Upper lobe of right lung (tissue), 1 donor: Measurements from ENCODE around the gene CCNY. TPM values are rescaled to one million over a fixed set of nuclear protein-coding genes. Genes with fewer than 3 reads are reported as not detected.

Source experiments
- ATAC-seq: fragments of 200-7000 bp; cut with Tn5 transposase; one replicate; pipeline ENCODE4 v1.9.1; 2020; ENCODE audit warnings: mild to moderate bottlenecking, moderate library complexity
- DNase-seq: peaks from one replicate; pipeline ENCODE4 v3.0.0-alpha.2; 2020
- H3K27ac ChIP-seq: fragments of 200-600 bp; one replicate; pipeline ENCODE4 v1.8.0; 2022
- H3K27me3 ChIP-seq: fragments of 200-600 bp; one replicate; pipeline ENCODE4 v1.8.0; 2022; ENCODE audit warnings: mild to moderate bottlenecking
- H3K36me3 ChIP-seq: fragments of 200-600 bp; one replicate; pipeline ENCODE4 v1.8.0; 2022
- H3K4me1 ChIP-seq: fragments of 200-600 bp; one replicate; pipeline ENCODE4 v1.8.0; 2022
- H3K4me3 ChIP-seq: fragments of 200-600 bp; one replicate; pipeline ENCODE4 v1.8.0; 2022; ENCODE audit warnings: mild to moderate bottlenecking
- H3K9me3 ChIP-seq: fragments of 200-600 bp; one replicate; pipeline ENCODE4 v1.8.0; 2022
- CTCF ChIP-seq: fragments of 200-600 bp; IDR thresholded peaks from one replicate; pipeline ENCODE4 v1.8.0; 2022; ENCODE audit warnings: antibody characterized with exemption
- intact Hi-C: fragments of 100-400 bp; cut with DNase I; formaldehyde crosslinking; loops from one replicate; pipeline ENCODE4 v1.11.0; 2022
- total RNA-seq: library from RNA; stranded (reverse); fragmentation: NEBNext Ultra II Directional; extraction: Animal tissue kit (Norgen Biotek cat#: 25700); gene quantifications from one replicate; pipeline ENCODE4 v1.2.1, GENCODE V29; 2021
- donor health status: DM: no; HTN: yes; CAD: no; lungs with severe emphysema.

The CCNY gene
- total RNA-seq, 1 donor from 2014 or later: 85.4 TPM

GRCh38 chr10:35409094-35409582 is 72.8 kb downstream of the CCNY start:
- H3K27ac ChIP-seq: no peak overlapping the region
- intact Hi-C loops: no loop called here
- no peak overlapping the region for H3K4me3 ChIP-seq
- no peak for DNase-seq
- H3K36me3 ChIP-seq: no peaks in the 10 kb centered on the region
- H3K9me3 ChIP-seq: no peaks in the 10 kb centered on the region
- peak; percentile 90 for ATAC-seq
- H3K27me3 ChIP-seq: no peaks in the 10 kb centered on the region
- no peak for TF ChIP-seq CTCF
- peaks cover 44% of the 10 kb centered on the region for H3K4me1 ChIP-seq

DNA sequence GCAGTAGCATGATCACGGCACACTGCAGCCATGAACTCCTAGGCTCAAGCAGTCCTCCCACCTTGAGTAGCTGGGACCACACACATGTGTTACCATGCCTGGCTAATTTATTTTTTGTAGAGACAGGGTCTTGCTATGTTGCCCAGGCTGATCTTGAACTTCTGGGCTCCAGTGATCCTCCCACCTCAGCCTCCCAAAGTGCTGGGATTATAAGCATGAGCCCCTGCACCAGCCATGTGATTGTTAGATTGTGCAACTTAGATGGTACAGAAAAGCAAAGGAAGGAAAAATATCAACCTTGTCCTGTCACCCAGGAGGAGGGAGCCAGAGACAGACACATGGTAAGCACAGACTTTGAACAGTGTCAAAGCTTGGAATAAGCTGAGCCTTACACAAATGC is 73.5 kb downstream of the CCNY start:
- Histone ChIP-seq H3K27ac (no peak overlapping the region), H3K9me3 (no peaks in the 10 kb centered on the region), H3K4me3 (no peak overlapping the region), H3K27me3 (no peaks in the 10 kb centered on the region), H3K4me1 (peaks cover 41% of the 10 kb centered on the region), H3K36me3 (no peaks in the 10 kb centered on the region)
- DNase-seq (no peak), ATAC-seq (no peak)
- intact Hi-C loops: no loop called here
- no peak for TF ChIP-seq CTCF

- no peak for TF ChIP-seq CTCF
- intact Hi-C loops: no loop called here
- Histone ChIP-seq H3K27me3 (no peaks in the 10 kb centered on the region), H3K9me3 (no peaks in the 10 kb centered on the region), H3K36me3 (no peaks in the 10 kb centered on the region), H3K27ac (no peak overlapping the region), H3K4me1 (peaks cover 44% of the 10 kb centered on the region), H3K4me3 (no peak overlapping the region)
- DNase-seq: no peak
- ATAC-seq: peak; percentile 23
These were observed 75.9 kb downstream of the CCNY start for GRCh38 chr10:35412003-35412723.

GRCh38 chr10:35412900-35413491 is 76.7 kb downstream of the CCNY start:
- H3K4me1 ChIP-seq: peaks cover 47% of the 10 kb centered on the region
- H3K27ac ChIP-seq: no peak overlapping the region
- no peaks in the 10 kb centered on the region for H3K27me3 ChIP-seq
- DNase-seq (no peak), ATAC-seq (no peak)
- no peak overlapping the region for H3K4me3 ChIP-seq
- TF ChIP-seq CTCF: no peak
- H3K36me3 ChIP-seq: no peaks in the 10 kb centered on the region
- no peaks in the 10 kb centered on the region for H3K9me3 ChIP-seq
- intact Hi-C loops: no loop called here

DNA sequence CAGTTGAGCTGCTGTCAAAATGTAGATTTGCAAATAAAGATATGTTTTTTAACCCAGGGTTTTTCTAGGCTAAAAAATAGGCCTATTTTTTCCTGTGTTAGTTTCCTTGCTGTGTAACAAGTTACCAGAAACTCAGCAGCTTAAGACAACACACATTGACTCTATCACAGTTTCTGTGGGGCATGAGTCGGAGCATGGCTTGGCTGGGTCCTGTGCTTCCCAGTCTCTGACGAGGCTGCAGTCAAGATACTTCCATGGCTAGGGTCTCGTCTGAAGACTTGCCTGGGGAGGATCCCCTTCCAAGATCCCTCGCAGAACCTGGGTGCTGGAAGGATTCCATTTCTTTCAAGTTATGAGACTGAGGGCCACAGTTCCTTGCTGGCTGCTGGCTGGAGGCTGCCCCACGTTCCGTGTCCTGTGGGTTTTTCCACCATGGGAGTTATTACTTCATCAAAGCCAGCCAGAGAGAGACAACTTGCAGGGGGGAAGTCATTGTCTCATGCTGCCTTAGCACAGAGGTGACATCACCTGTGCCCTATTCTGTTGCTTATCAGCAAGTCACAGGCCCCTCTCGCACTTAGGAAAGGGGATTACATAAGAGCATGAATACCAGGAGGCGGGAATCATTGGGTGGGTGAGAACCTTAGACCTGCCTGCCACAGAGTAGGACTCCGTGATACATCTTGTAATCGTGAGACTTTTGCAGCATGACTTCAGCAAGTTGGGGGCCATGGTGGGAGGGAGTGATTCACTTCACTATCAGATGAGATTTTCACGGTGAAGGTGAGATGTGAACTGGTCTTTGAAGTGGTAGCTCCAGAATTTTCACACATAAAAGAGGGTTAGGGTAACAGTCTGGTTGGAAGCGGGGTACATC is 77.9 kb downstream of the CCNY start:
- intact Hi-C loops: no loop called here
- Histone ChIP-seq H3K9me3 (no peaks in the 10 kb centered on the region), H3K4me1 (peaks cover 37% of the 10 kb centered on the region), H3K36me3 (no peaks in the 10 kb centered on the region), H3K27ac (no peak overlapping the region), H3K27me3 (no peaks in the 10 kb centered on the region), H3K4me3 (no peak overlapping the region)
- no peak for TF ChIP-seq CTCF
- peak; percentile 35 for ATAC-seq
- no peak for DNase-seq
